ENCODE measurements around the gene ARHGAP4. TPM values are rescaled to one million over a fixed set of nuclear protein-coding genes. Genes with fewer than 3 reads are reported as not detected.
A peak's percentile ranks its signal among the peaks of the same experiment; 100 is the strongest.

ARHGAP4 gene
- total and polyA plus RNA-seq, 2 of the 4 experiments (the other 2 are of a cell fraction): 0.18 to 0.72 TPM

DNA sequence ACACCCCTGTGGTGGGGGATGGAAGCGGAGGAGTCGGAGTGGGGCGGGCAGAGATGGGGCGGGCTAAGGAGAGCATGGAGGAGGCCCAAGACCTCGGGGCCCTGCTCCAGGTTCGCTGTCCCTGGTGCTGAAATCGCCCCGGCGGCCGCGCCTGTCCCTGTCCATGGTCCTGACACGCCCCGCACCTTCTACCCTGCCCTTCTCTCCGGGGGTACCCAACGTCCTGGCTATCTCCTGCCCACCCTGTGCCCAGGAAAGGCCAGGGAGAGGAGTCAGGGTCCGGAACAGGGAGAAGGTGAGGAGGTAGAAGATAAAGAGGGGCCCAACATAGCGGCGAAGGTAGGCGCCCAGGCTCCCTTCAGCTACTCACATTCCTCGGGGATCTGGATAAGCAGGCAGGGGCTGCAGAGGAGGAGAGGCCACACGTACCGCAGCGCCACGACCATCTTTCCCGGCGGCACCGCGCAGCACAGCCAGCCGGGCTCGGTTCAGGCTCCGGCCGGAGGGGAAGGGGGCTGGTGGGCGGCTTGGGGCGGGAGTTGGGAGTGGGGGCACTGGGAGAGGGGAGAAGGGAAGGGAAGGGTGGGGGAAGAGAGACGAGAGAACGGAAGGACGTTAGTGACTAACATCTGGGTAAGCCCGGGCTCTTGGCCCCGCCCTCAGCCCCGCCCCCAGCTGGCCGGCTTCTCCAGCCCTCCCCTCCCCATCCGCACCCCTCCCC lies 50.5 kb downstream of the ARHGAP4 start:
- dilution Hi-C loops (cut with HindIII; ENCODE audit: low sequenced_read_pairs, unreplicated experiment): no loop called here

More for the DNA sequence above, 50.5 kb downstream of the ARHGAP4 start:
- Histone ChIP-seq H4K91ac (ENCODE audit: insufficient read depth, low read depth, low read length) (no peak overlapping the region), H2BK15ac (ENCODE audit: low read depth, low read length) (no peak overlapping the region), H3K4me3 (ENCODE audit: insufficient read depth, low read depth, low read length) (no peak overlapping the region), H3K4me2 (ENCODE audit: low read depth, low read length) (no peak overlapping the region), H2BK120ac (ENCODE audit: low read depth, low read length) (no peak overlapping the region), H3K79me1 (ENCODE audit: low read depth in 1 of 2, low read length in 2 of 2) (no peaks in the 10 kb centered on the region), H3K14ac (replicated peaks; ENCODE audit: low read depth, low read length) (no peak overlapping the region), H3K27me3 (ENCODE audit: control insufficient read depth, insufficient read depth, low read length) (peaks cover 31% of the 10 kb centered on the region), H2AK9ac (replicated peaks; ENCODE audit: low read depth, low read length, poor library complexity) (no peak overlapping the region), H4K8ac (ENCODE audit: low read depth in 2 of 2, low read length in 2 of 2) (no peak overlapping the region), H2AFZ (replicated peaks; ENCODE audit: low read length, poor library complexity) (no peak overlapping the region), H2BK20ac (ENCODE audit: low read depth, low read length) (no peak overlapping the region), H3K4me1 (ENCODE audit: control insufficient read depth, insufficient read depth, low read length) (no peaks in the 10 kb centered on the region), H2BK5ac (ENCODE audit: low read depth, low read length, poor library complexity, severe bottlenecking) (no peak overlapping the region), H3K23ac (ENCODE audit: low read depth, low read length) (no peak overlapping the region), H3K27ac (ENCODE audit: insufficient read depth, low read length) (no peak overlapping the region), H3K9me3 (ENCODE audit: control insufficient read depth, insufficient read depth, low read length) (peaks cover 1% of the 10 kb centered on the region; the same call in 1 of the 2 replicates), H4K20me1 (ENCODE audit: insufficient read depth, low read length) (no peaks in the 10 kb centered on the region; the same call in 1 of the 2 replicates), H3K4ac (ENCODE audit: low read depth, low read length) (no peak overlapping the region), H3K9ac (ENCODE audit: low read depth, low read length) (no peak overlapping the region), H4K5ac (ENCODE audit: low read depth, low read length) (no peak overlapping the region), H3K56ac (ENCODE audit: extremely low read depth, insufficient read depth, low read length) (no peak overlapping the region), H3K9me1 (ENCODE audit: insufficient read depth, low read length) (no peaks in the 10 kb centered on the region), H3K36me3 (ENCODE audit: control insufficient read depth, insufficient read depth, low read length) (no peaks in the 10 kb centered on the region), H3K18ac (ENCODE audit: low read depth, low read length) (no peak overlapping the region), H2AK5ac (ENCODE audit: low read depth, low read length) (no peak overlapping the region)
- no peak for DNase-seq
- in situ Hi-C loops (cut with MboI; ENCODE audit: low sequenced_read_pairs): no loop called here
- 5% methylated on average over 7 of the region's 42 CpGs; no CpG with 5 or more reads in 1 of the 2 experiments for WGBS, 2 experiments (ENCODE audit: extremely low coverage in 2 of 2, insufficient read length in 1 of 2)
- TF ChIP-seq MXI1 (IDR thresholded peaks at IDR 0.05; ENCODE audit: borderline replicate concordance, low read depth, low read length) (peak; percentile 86), RCOR1 (IDR thresholded peaks at IDR 0.05; ENCODE audit: insufficient replicate concordance, low read length) (peak; percentile 79), NFE2L2 (IDR thresholded peaks at IDR 0.05; ENCODE audit: low read depth, low read length) (no peak), RAD21 (IDR thresholded peaks at IDR 0.05; ENCODE audit: low read length) (no peak)
- TF ChIP-seq, protein P1, sequence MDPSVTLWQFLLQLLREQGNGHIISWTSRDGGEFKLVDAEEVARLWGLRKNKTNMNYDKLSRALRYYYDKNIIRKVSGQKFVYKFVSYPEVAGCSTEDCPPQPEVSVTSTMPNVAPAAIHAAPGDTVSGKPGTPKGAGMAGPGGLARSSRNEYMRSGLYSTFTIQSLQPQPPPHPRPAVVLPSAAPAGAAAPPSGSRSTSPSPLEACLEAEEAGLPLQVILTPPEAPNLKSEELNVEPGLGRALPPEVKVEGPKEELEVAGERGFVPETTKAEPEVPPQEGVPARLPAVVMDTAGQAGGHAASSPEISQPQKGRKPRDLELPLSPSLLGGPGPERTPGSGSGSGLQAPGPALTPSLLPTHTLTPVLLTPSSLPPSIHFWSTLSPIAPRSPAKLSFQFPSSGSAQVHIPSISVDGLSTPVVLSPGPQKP (IDR thresholded peaks at IDR 0.05; ENCODE audit: borderline replicate concordance, low read depth, low read length): no peak
- BruUV-seq (replicated peaks): no TSS peak
- POLR2A ChIA-PET (ENCODE audit: unreplicated experiment): no interaction called here
- intact Hi-C loops (cut with micrococcal nuclease): no loop called here
- peak; percentile 93 for ATAC-seq (ENCODE audit: low read depth)
- CTCF ChIA-PET: no interaction called here

Data from IMR-90 (cell line).